ENCODE results near the gene ADCY10.

DNA sequence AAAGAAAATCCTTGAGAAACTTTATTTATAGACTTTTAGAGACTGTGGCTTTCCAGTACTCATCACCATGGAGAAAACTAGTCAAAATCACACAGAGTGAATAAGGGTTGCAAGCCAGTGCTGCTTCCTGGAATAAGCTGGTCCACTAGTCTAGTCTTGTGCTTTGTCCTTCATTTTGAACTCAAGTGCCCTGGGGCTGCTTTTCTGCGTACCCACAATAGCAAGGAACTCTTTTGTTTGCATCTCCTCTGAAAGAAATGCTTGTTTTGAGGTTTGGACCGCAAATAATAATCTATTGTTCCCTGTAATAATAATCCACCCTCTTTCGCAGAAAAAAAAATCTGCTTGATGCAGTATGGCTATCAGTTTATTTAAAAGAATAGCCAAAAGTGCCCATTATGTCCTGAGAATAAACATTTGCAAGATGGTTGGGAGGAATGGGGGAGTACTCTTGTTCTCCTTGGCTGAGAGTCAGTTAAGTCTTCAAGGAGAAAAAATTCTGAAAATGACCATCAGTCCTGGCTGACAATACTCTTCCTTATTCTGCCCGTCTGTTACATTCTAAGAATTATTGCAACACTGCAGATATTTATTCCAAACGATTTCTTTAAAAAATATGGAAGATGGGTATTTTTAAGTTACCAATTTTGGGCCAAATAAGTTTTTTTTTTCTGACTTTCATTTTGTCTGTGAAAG, 150.3 kb downstream of the ADCY10 start:
- TF ChIP-seq, protein P1, sequence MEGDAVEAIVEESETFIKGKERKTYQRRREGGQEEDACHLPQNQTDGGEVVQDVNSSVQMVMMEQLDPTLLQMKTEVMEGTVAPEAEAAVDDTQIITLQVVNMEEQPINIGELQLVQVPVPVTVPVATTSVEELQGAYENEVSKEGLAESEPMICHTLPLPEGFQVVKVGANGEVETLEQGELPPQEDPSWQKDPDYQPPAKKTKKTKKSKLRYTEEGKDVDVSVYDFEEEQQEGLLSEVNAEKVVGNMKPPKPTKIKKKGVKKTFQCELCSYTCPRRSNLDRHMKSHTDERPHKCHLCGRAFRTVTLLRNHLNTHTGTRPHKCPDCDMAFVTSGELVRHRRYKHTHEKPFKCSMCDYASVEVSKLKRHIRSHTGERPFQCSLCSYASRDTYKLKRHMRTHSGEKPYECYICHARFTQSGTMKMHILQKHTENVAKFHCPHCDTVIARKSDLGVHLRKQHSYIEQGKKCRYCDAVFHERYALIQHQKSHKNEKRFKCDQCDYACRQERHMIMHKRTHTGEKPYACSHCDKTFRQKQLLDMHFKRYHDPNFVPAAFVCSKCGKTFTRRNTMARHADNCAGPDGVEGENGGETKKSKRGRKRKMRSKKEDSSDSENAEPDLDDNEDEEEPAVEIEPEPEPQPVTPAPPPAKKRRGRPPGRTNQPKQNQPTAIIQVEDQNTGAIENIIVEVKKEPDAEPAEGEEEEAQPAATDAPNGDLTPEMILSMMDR (IDR thresholded peaks at IDR 0.05; ENCODE audit: insufficient read depth, low read depth, low read length) = no peak
- no peak for TF ChIP-seq EZH2 (IDR thresholded peaks at IDR 0.05; ENCODE audit: insufficient read depth, low read length)
